ENCODE results near the gene SULT1E1.

The SULT1E1 gene

GRCh38 chr4:69875576-69875975 is 15.6 kb upstream of the SULT1E1 start:
- Histone ChIP-seq H3K36me3 (no peaks in the 10 kb centered on the region), H3K4me1 (no peaks in the 10 kb centered on the region), H3K4me3 (ENCODE audit: low read depth, low read length) (no peak overlapping the region), H3K9me3 (no peaks in the 10 kb centered on the region), H3K27me3 (no peaks in the 10 kb centered on the region)
- no peak for TF ChIP-seq CTCF (IDR thresholded peaks at IDR 0.05; ENCODE audit: low read depth, low read length)
- DNase-seq: no peak

GRCh38 chr4:69874507-69874906 is 14.6 kb upstream of the SULT1E1 start:
- no peak overlapping the region for H3K4me3 ChIP-seq (ENCODE audit: low read depth, low read length)
- H3K36me3 ChIP-seq: no peaks in the 10 kb centered on the region
- no peaks in the 10 kb centered on the region for H3K9me3 ChIP-seq
- no peaks in the 10 kb centered on the region for H3K27me3 ChIP-seq
- TF ChIP-seq CTCF (IDR thresholded peaks at IDR 0.05; ENCODE audit: low read depth, low read length): no peak
- DNase-seq: no peak
- H3K4me1 ChIP-seq: no peaks in the 10 kb centered on the region

GRCh38 chr4:69861756-69862155 is 1.8 kb upstream of the SULT1E1 start:
- no peaks in the 10 kb centered on the region for H3K36me3 ChIP-seq
- no peaks in the 10 kb centered on the region for H3K27me3 ChIP-seq
- no peaks in the 10 kb centered on the region for H3K4me1 ChIP-seq
- no peak for TF ChIP-seq CTCF (IDR thresholded peaks at IDR 0.05; ENCODE audit: low read depth, low read length)
- H3K9me3 ChIP-seq: no peaks in the 10 kb centered on the region
- no peak overlapping the region for H3K4me3 ChIP-seq (ENCODE audit: low read depth, low read length)
- DNase-seq: no peak

GRCh38 chr4:69860521-69861298 is 765 bp upstream of the SULT1E1 start:
- no peak for TF ChIP-seq CTCF (IDR thresholded peaks at IDR 0.05; ENCODE audit: low read depth, low read length)
- Histone ChIP-seq H3K4me3 (ENCODE audit: low read depth, low read length) (no peak overlapping the region), H3K4me1 (no peaks in the 10 kb centered on the region), H3K9me3 (no peaks in the 10 kb centered on the region), H3K36me3 (no peaks in the 10 kb centered on the region), H3K27me3 (no peaks in the 10 kb centered on the region)
- no peak for DNase-seq

- no peak overlapping the region for H3K4me3 ChIP-seq (ENCODE audit: low read depth, low read length)
- no peak for TF ChIP-seq CTCF (IDR thresholded peaks at IDR 0.05; ENCODE audit: low read depth, low read length)
- no peak for DNase-seq
Measured at GRCh38 chr4:69859140-69859685, 732 bp downstream of the SULT1E1 start.

GRCh38 chr4:69858690-69859089 is 1.3 kb downstream of the SULT1E1 start:
- DNase-seq: no peak
- no peaks in the 10 kb centered on the region for H3K36me3 ChIP-seq
- TF ChIP-seq CTCF (IDR thresholded peaks at IDR 0.05; ENCODE audit: low read depth, low read length): no peak
- no peaks in the 10 kb centered on the region for H3K27me3 ChIP-seq
- H3K4me1 ChIP-seq: no peaks in the 10 kb centered on the region
- H3K4me3 ChIP-seq (ENCODE audit: low read depth, low read length): no peak overlapping the region
- no peaks in the 10 kb centered on the region for H3K9me3 ChIP-seq

More at GRCh38 chr4:69859140-69859685, 732 bp downstream of the SULT1E1 start:
- no peaks in the 10 kb centered on the region for H3K27me3 ChIP-seq
- no peaks in the 10 kb centered on the region for H3K36me3 ChIP-seq
- no peaks in the 10 kb centered on the region for H3K4me1 ChIP-seq
- no peaks in the 10 kb centered on the region for H3K9me3 ChIP-seq

All from BE2C (cell line).